ENCODE measurements around the gene FAM114A1.

DNA sequence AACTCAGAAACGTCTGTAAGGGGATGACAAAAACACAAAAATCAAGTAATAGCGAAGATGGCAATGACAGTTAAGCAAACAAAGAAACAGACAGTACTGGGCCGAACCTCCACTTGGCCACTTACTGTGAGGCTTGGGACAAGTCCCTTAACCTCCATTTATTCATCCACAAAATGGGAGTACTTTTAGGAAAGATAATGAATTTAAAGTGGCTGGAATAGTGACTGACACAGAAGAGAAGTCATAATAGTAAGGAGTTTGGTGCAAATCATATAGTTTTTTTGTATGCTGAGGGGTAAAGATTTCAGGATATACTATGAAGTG lies 9.5 kb upstream of the FAM114A1 start:
- TF ChIP-seq, protein P1, sequence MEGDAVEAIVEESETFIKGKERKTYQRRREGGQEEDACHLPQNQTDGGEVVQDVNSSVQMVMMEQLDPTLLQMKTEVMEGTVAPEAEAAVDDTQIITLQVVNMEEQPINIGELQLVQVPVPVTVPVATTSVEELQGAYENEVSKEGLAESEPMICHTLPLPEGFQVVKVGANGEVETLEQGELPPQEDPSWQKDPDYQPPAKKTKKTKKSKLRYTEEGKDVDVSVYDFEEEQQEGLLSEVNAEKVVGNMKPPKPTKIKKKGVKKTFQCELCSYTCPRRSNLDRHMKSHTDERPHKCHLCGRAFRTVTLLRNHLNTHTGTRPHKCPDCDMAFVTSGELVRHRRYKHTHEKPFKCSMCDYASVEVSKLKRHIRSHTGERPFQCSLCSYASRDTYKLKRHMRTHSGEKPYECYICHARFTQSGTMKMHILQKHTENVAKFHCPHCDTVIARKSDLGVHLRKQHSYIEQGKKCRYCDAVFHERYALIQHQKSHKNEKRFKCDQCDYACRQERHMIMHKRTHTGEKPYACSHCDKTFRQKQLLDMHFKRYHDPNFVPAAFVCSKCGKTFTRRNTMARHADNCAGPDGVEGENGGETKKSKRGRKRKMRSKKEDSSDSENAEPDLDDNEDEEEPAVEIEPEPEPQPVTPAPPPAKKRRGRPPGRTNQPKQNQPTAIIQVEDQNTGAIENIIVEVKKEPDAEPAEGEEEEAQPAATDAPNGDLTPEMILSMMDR (IDR thresholded peaks at IDR 0.05), result no peak
- no peak for TF ChIP-seq POLR2A (IDR thresholded peaks at IDR 0.05)

Measured in testis (tissue), 2 donors.